ENCODE measurements around the gene EDAR. TPM values are rescaled to one million over a fixed set of nuclear protein-coding genes. Genes with fewer than 3 reads are reported as not detected.

The EDAR gene
- total RNA-seq, 1 donor from 2014 or later: 0.12 TPM

DNA sequence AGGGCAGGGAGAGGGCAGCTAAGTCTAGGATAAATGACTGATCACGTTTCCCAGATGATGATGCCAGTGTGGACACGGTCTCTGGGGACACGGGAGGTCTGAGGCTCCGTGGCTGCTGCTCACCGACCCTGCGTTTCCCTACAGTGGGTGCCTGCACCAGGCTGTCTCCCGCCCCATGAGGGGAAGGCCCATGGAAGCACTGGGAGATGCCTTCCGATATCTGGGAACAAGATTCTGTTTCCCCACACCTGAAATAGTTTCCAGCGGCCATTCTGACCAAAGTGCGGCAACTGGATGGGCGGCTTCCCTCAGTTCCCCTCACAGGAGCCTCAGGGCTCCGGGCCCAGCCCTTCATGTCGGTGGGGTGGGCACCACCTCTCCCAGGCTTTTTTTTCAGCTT is 83.1 kb downstream of the EDAR start:
- ATAC-seq: no peak
- Histone ChIP-seq H3K4me3 (no peak overlapping the region), H3K4me1 (no peaks in the 10 kb centered on the region), H3K27me3 (ENCODE audit: low read depth) (no peaks in the 10 kb centered on the region), H3K27ac (no peak overlapping the region), H3K9me3 (no peaks in the 10 kb centered on the region), H3K36me3 (no peaks in the 10 kb centered on the region)
- intact Hi-C loops (cut with DNase I): no loop called here
- TF ChIP-seq, protein P1, sequence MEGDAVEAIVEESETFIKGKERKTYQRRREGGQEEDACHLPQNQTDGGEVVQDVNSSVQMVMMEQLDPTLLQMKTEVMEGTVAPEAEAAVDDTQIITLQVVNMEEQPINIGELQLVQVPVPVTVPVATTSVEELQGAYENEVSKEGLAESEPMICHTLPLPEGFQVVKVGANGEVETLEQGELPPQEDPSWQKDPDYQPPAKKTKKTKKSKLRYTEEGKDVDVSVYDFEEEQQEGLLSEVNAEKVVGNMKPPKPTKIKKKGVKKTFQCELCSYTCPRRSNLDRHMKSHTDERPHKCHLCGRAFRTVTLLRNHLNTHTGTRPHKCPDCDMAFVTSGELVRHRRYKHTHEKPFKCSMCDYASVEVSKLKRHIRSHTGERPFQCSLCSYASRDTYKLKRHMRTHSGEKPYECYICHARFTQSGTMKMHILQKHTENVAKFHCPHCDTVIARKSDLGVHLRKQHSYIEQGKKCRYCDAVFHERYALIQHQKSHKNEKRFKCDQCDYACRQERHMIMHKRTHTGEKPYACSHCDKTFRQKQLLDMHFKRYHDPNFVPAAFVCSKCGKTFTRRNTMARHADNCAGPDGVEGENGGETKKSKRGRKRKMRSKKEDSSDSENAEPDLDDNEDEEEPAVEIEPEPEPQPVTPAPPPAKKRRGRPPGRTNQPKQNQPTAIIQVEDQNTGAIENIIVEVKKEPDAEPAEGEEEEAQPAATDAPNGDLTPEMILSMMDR (IDR thresholded peaks at IDR 0.05): no peak
- no peak for DNase-seq

DNA sequence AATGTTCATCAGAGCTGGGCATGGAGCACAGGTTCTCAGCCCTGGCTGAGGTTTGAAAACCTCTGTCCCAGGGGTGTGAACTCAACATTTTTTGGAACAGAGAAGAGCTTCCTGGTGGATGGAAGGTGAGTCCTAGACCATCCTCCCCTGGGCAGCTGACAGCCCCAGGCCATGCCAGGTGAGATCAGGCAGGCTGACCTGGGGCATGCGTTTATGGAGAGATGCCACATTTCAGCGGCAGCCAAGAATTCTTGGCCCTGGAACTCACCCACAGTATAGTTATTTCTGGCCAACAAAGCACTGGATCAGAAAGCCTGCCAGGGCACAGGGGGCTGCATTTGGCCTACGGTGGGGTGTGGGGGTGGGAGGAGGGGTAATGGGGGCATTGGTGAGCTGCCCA is 83.8 kb downstream of the EDAR start:
- H3K4me1 ChIP-seq: no peaks in the 10 kb centered on the region
- H3K4me3 ChIP-seq: no peak overlapping the region
- H3K27me3 ChIP-seq (ENCODE audit: low read depth): no peaks in the 10 kb centered on the region
- H3K9me3 ChIP-seq: no peaks in the 10 kb centered on the region
- TF ChIP-seq, protein P1 (IDR thresholded peaks at IDR 0.05): no peak
- DNase-seq (no peak), ATAC-seq (no peak)
- no peaks in the 10 kb centered on the region for H3K36me3 ChIP-seq
- H3K27ac ChIP-seq: no peak overlapping the region
- intact Hi-C loops (cut with DNase I): no loop called here

DNA sequence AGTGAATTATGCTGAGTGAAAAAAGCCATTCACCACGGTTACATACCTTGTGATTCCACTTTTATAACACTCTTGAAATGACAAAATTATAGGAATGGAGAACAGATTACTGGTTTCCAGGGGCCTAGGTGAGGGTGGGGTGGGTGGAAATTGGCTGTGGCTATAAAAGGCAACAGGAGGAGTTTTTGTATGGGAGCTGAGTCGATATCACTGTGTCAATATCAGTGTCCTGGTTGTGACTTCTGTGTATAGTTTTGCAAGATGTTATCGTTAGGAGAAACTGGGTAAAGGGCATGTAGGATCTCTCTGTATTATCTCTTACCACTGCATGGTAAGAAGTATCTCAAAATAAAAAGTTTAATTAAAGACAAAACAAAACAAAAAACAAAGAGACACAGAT is 84.3 kb downstream of the EDAR start:
- no peak overlapping the region for H3K4me3 ChIP-seq
- DNase-seq (no peak), ATAC-seq (no peak)
- H3K4me1 ChIP-seq: no peaks in the 10 kb centered on the region
- no peaks in the 10 kb centered on the region for H3K27me3 ChIP-seq (ENCODE audit: low read depth)
- no peak overlapping the region for H3K27ac ChIP-seq
- no peaks in the 10 kb centered on the region for H3K9me3 ChIP-seq
- intact Hi-C loops (cut with DNase I): no loop called here
- TF ChIP-seq, protein P1 (IDR thresholded peaks at IDR 0.05): no peak
- no peaks in the 10 kb centered on the region for H3K36me3 ChIP-seq

DNA sequence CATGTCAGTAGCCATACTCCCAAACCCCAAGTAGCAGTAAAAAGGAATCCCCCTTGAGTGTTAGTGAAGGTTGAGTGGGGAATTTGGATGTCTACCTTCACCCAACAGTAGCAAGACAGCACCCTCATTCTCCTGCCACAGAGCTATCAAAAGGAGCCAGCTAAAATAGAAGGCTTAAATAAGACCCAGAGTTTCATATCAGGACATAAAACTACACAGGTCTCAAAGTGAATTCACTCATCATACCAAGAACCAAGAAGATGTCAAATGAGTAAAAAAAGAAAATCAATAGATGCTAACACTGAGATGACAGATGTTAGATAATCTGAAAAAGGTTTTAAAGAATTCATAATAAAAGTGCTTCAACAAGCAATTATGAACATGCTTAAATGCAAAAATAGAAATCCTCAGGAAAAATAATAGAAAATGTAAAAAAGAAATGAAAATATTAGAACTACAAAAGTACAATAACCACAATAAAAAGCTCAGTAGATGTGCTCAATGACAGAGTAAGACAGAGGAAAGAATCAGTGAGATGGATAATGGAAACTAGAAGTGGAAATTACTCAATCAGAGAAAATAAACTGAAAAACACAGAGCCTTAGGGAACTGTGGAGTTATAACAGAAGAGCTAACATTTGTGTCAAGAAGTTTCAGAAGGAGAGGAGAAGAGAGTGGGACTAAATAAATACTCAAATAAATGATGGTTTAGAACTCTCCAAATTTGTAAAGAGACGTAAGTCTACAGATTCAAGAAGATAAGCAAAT is 90.5 kb downstream of the EDAR start:
- Histone ChIP-seq H3K4me3 (no peak overlapping the region), H3K9me3 (no peaks in the 10 kb centered on the region), H3K4me1 (no peaks in the 10 kb centered on the region), H3K36me3 (no peaks in the 10 kb centered on the region), H3K27me3 (ENCODE audit: low read depth) (peaks cover 3% of the 10 kb centered on the region), H3K27ac (no peak overlapping the region)
- TF ChIP-seq, protein P1 (IDR thresholded peaks at IDR 0.05): no peak
- intact Hi-C loops (cut with DNase I): no loop called here
- DNase-seq (no peak), ATAC-seq (no peak)

DNA sequence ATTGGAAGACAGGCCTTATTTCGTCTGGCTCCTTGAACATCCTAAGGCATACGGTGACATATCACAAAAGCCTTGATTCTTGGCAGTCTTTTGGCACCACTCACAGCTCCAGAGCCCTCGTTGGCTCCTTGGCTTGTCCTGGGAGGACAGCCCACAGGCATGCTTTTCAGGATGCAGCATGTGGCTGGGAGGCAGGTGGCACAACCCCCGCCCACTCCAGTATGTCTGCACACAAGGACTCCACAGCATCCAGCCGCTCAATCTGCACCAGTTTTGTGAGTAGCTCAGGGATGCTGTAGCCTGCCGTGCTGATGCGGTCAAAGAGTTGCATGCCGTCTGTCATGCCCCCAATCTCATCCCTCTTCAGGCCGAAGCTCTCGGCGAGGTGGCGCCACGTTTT is 92.3 kb downstream of the EDAR start:
- H3K9me3 ChIP-seq: no peaks in the 10 kb centered on the region
- intact Hi-C loops (cut with DNase I): no loop called here
- TF ChIP-seq, protein P1 (IDR thresholded peaks at IDR 0.05): no peak
- no peaks in the 10 kb centered on the region for H3K36me3 ChIP-seq
- ATAC-seq: no peak
- peaks cover 3% of the 10 kb centered on the region for H3K27me3 ChIP-seq (ENCODE audit: low read depth)
- H3K4me1 ChIP-seq: no peaks in the 10 kb centered on the region
- H3K4me3 ChIP-seq: no peak overlapping the region
- DNase-seq: no peak
- no peak overlapping the region for H3K27ac ChIP-seq
